ENCODE results near the gene DYSF. TPM values are rescaled to one million over a fixed set of nuclear protein-coding genes. Genes with fewer than 3 reads are reported as not detected.
A peak's percentile ranks its signal among the peaks of the same experiment; 100 is the strongest.

Gene DYSF
- total RNA-seq, 2 donors from 2014 or later = 23.0 to 36.6 TPM

- ATAC-seq (no peak), DNase-seq (ENCODE audit: low spot score) (no peak)
- Mint-ChIP-seq H3K4me3 (no peak overlapping the region), H3K9me3 (no peaks in the 10 kb centered on the region), H3K4me1 (ENCODE audit: low read depth in 2 of 2) (no peaks in the 10 kb centered on the region), H3K36me3 (no peaks in the 10 kb centered on the region), H3K27me3 (peaks cover 0 to 5% of the 10 kb centered on the region in 2 donors), H3K27ac (no peak overlapping the region)
These were observed 226.1 kb downstream of the DYSF start for GRCh38 chr2:71679491-71679890.

- Mint-ChIP-seq H3K4me3 (no peak overlapping the region), H3K27me3 (peaks cover 0 to 5% of the 10 kb centered on the region in 2 donors), H3K27ac (no peak overlapping the region), H3K36me3 (no peaks in the 10 kb centered on the region), H3K9me3 (no peaks in the 10 kb centered on the region), H3K4me1 (ENCODE audit: low read depth in 2 of 2) (no peaks in the 10 kb centered on the region)
- DNase-seq (ENCODE audit: low spot score) (peak; percentile 29), ATAC-seq (no peak)
These were observed 227.6 kb downstream of the DYSF start for GRCh38 chr2:71680925-71681324.

- H3K9me3 Mint-ChIP-seq = no peaks in the 10 kb centered on the region
- DNase-seq (ENCODE audit: low spot score) (no peak), ATAC-seq (no peak)
- no peak overlapping the region for H3K27ac Mint-ChIP-seq
- no peaks in the 10 kb centered on the region for H3K4me1 Mint-ChIP-seq (ENCODE audit: low read depth in 2 of 2)
- H3K27me3 Mint-ChIP-seq = peaks cover 0 to 5% of the 10 kb centered on the region in 2 donors
- no peaks in the 10 kb centered on the region for H3K36me3 Mint-ChIP-seq
- no peak overlapping the region for H3K4me3 Mint-ChIP-seq
These were observed 228.3 kb downstream of the DYSF start for GRCh38 chr2:71681626-71682025.

GRCh38 chr2:71682341-71682740 lies 229.0 kb downstream of the DYSF start:
- no peaks in the 10 kb centered on the region for H3K4me1 Mint-ChIP-seq (ENCODE audit: low read depth in 2 of 2)
- H3K27ac Mint-ChIP-seq = no peak overlapping the region
- ATAC-seq = no peak
- H3K9me3 Mint-ChIP-seq = no peaks in the 10 kb centered on the region
- no peak overlapping the region for H3K4me3 Mint-ChIP-seq
- peak; percentile 29 for DNase-seq (ENCODE audit: low spot score)
- no peaks in the 10 kb centered on the region for H3K36me3 Mint-ChIP-seq
- peaks cover 0 to 3% of the 10 kb centered on the region in 2 donors for H3K27me3 Mint-ChIP-seq

GRCh38 chr2:71683070-71683469 lies 229.7 kb downstream of the DYSF start:
- H3K4me3 Mint-ChIP-seq = no peak overlapping the region
- peak; percentile 37 for DNase-seq (ENCODE audit: low spot score)
- no peak overlapping the region for H3K27ac Mint-ChIP-seq
- H3K27me3 Mint-ChIP-seq = peaks cover 0 to 3% of the 10 kb centered on the region in 2 donors
- peaks cover 0 to 4% of the 10 kb centered on the region in 2 donors for H3K4me1 Mint-ChIP-seq (ENCODE audit: low read depth in 2 of 2)
- no peaks in the 10 kb centered on the region for H3K9me3 Mint-ChIP-seq
- ATAC-seq = no peak
- H3K36me3 Mint-ChIP-seq = no peaks in the 10 kb centered on the region

- peak; percentile 38 for DNase-seq (ENCODE audit: low spot score)
- Mint-ChIP-seq H3K27ac (no peak overlapping the region), H3K9me3 (no peaks in the 10 kb centered on the region), H3K4me1 (ENCODE audit: low read depth in 2 of 2) (peaks cover 0 to 4% of the 10 kb centered on the region in 2 donors), H3K36me3 (no peaks in the 10 kb centered on the region), H3K27me3 (peaks cover 0 to 1% of the 10 kb centered on the region in 2 donors), H3K4me3 (no peak overlapping the region)
- no peak for ATAC-seq
These were observed 230.3 kb downstream of the DYSF start for GRCh38 chr2:71683666-71684065.

GRCh38 chr2:71684226-71685072 lies 231.1 kb downstream of the DYSF start:
- H3K4me1 Mint-ChIP-seq (ENCODE audit: low read depth in 2 of 2) = peaks cover 0 to 4% of the 10 kb centered on the region in 2 donors
- H3K27me3 Mint-ChIP-seq = no peaks in the 10 kb centered on the region
- H3K27ac Mint-ChIP-seq = no peak overlapping the region
- ATAC-seq (no peak), DNase-seq (ENCODE audit: low spot score) (peak; percentile 42)
- H3K4me3 Mint-ChIP-seq = no peak overlapping the region
- no peaks in the 10 kb centered on the region for H3K36me3 Mint-ChIP-seq
- H3K9me3 Mint-ChIP-seq = no peaks in the 10 kb centered on the region

GRCh38 chr2:71685073-71685848 lies 231.9 kb downstream of the DYSF start:
- no peaks in the 10 kb centered on the region for H3K36me3 Mint-ChIP-seq
- H3K4me3 Mint-ChIP-seq = no peak overlapping the region
- H3K4me1 Mint-ChIP-seq (ENCODE audit: low read depth in 2 of 2) = peaks cover 0 to 4% of the 10 kb centered on the region in 2 donors
- peak; percentile 54 for DNase-seq (ENCODE audit: low spot score)
- H3K9me3 Mint-ChIP-seq = no peaks in the 10 kb centered on the region
- no peak for ATAC-seq
- H3K27me3 Mint-ChIP-seq = no peaks in the 10 kb centered on the region
- no peak overlapping the region for H3K27ac Mint-ChIP-seq

GRCh38 chr2:71685941-71686611 lies 232.7 kb downstream of the DYSF start:
- DNase-seq (ENCODE audit: low spot score) = peak; percentile 28
- peak in 1 of 2 donors; percentile 17 for ATAC-seq
- no peaks in the 10 kb centered on the region for H3K36me3 Mint-ChIP-seq
- H3K27me3 Mint-ChIP-seq = no peaks in the 10 kb centered on the region
- no peaks in the 10 kb centered on the region for H3K9me3 Mint-ChIP-seq
- H3K4me3 Mint-ChIP-seq = no peak overlapping the region
- peaks cover 0 to 4% of the 10 kb centered on the region in 2 donors for H3K4me1 Mint-ChIP-seq (ENCODE audit: low read depth in 2 of 2)
- no peak overlapping the region for H3K27ac Mint-ChIP-seq

GRCh38 chr2:71686781-71687180 lies 233.4 kb downstream of the DYSF start:
- DNase-seq (ENCODE audit: low spot score) (peak; percentile 51), ATAC-seq (no peak)
- Mint-ChIP-seq H3K27me3 (no peaks in the 10 kb centered on the region), H3K4me3 (no peak overlapping the region), H3K36me3 (no peaks in the 10 kb centered on the region), H3K4me1 (ENCODE audit: low read depth in 2 of 2) (peaks cover 0 to 4% of the 10 kb centered on the region in 2 donors), H3K27ac (no peak overlapping the region), H3K9me3 (no peaks in the 10 kb centered on the region)

GRCh38 chr2:71687412-71687811 lies 234.1 kb downstream of the DYSF start:
- Mint-ChIP-seq H3K9me3 (no peaks in the 10 kb centered on the region), H3K27me3 (no peaks in the 10 kb centered on the region), H3K27ac (no peak overlapping the region), H3K4me1 (ENCODE audit: low read depth in 2 of 2) (peaks cover 0 to 4% of the 10 kb centered on the region in 2 donors), H3K4me3 (no peak overlapping the region), H3K36me3 (no peaks in the 10 kb centered on the region)
- DNase-seq (ENCODE audit: low spot score) (peak; percentile 28), ATAC-seq (no peak)

GRCh38 chr2:71688530-71688929 lies 235.2 kb downstream of the DYSF start:
- Mint-ChIP-seq H3K27ac (no peak overlapping the region), H3K36me3 (no peaks in the 10 kb centered on the region), H3K27me3 (no peaks in the 10 kb centered on the region), H3K4me1 (ENCODE audit: low read depth in 2 of 2) (peaks cover 0 to 4% of the 10 kb centered on the region in 2 donors), H3K4me3 (no peak overlapping the region), H3K9me3 (no peaks in the 10 kb centered on the region)
- DNase-seq (ENCODE audit: low spot score) (peak; percentile 40), ATAC-seq (no peak)

GRCh38 chr2:71689393-71689792 lies 236.0 kb downstream of the DYSF start:
- H3K36me3 Mint-ChIP-seq = no peaks in the 10 kb centered on the region
- no peak for ATAC-seq
- no peak for DNase-seq (ENCODE audit: low spot score)
- peaks cover 0 to 4% of the 10 kb centered on the region in 2 donors for H3K4me1 Mint-ChIP-seq (ENCODE audit: low read depth in 2 of 2)
- peaks cover 0 to under 1% of the 10 kb centered on the region in 2 donors for H3K27me3 Mint-ChIP-seq
- no peak overlapping the region for H3K27ac Mint-ChIP-seq
- no peaks in the 10 kb centered on the region for H3K9me3 Mint-ChIP-seq
- no peak overlapping the region for H3K4me3 Mint-ChIP-seq

Data from natural killer cell treated with Interleukin-12 subunit alpha and Interleukin-12 subunit beta and Interleukin-15 and Interleukin-18, amount 100 ng/mL, for 72 hours (primary cell).